ENCODE measurements around the gene AHCYL2.
A peak's percentile ranks its signal among the peaks of the same experiment; 100 is the strongest.
"Not testable (repeated sequence)": the region's sequence is repeated elsewhere in the genome, so short reads cannot be mapped to it uniquely, and the experiment has no call there.

AHCYL2 gene

DNA sequence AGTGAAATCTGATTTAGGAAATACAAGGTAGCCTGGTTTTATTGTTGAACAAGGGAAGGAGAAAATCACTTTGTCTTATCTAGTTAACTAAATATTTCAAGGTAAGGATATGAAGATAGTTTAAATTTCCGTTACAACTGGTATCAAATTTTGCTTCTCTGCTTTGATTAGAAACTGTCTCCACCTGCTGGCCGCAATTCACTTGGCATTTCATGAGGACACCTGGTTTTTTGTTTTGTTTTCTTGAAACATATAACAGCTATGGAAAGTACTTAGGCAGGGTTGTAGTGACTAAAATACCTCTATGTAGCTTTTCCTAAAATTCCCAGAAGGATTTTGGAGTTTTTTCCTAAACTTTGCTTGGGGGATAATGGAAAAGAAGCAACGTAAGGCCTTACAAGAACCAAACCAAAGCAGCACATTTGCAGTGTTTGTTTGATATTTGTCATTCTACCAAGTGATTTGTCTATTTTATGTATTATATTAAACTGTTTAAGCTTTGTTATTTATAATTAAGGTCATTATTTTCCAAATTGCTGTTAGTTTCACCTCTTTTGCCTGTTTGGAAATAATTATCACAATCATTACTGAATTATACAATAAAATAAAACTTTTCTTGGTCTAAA, 73.6 kb downstream of the AHCYL2 start:
- DNase-seq: peak in 3 of 4 experiments; percentile 2 to 55 (median 8)

DNA sequence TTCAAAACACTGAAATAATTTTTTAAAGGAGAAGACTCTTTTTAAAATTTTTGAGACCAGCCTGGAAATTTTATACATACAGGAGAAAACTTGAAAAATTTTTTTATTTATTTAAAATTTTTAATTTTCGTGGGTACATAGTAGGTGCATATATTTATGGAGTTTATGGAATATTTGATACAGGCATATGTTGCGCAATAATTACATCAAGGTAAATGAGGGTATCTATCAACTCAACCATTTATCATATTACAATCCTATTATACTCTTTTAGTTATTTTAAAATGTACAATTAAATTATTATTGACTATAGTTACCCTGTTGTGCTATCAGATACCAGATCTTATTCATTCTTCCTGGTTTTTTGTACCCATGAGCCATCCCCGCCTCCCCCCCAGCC, 75.1 kb downstream of the AHCYL2 start:
- no peak for DNase-seq

DNA sequence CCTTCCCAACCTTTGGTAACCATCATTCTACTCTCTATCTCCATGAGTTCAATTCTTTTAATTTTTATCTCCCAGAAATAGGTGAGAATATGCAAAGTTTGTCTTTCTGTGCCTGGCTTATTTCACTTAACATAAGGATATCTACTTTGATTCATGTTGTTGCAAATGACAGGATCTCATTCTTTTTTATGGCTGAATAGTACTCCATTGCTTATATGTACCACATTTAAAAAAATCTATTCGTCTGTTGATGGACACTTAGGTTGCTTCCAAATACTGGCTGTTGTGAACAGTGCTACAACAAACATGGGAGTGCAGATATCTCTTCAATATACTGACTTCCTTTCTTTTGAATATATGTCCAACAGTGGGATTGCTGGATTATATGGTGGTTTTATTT, 75.5 kb downstream of the AHCYL2 start:
- not testable (repeated sequence) for DNase-seq

DNA sequence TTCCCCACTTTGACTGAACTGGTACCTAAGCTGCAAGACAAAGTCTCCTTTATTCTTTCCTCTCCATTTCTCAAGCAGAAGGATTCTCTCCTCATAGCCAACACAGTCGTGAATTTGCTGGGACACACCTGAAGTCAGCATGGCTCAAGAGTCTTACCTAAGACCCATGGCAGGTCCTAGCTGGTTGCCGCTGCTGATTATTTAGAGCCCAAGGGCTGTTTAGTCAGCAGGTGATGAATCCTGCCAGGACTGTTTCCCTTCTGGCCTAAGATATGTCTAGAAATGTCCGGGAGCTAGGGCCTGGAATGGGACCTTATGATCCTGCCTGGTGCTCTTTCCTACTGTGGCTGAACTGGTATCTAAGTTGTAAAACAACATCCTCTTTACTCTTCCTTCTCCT, 82.8 kb downstream of the AHCYL2 start:
- DNase-seq: no peak

DNA sequence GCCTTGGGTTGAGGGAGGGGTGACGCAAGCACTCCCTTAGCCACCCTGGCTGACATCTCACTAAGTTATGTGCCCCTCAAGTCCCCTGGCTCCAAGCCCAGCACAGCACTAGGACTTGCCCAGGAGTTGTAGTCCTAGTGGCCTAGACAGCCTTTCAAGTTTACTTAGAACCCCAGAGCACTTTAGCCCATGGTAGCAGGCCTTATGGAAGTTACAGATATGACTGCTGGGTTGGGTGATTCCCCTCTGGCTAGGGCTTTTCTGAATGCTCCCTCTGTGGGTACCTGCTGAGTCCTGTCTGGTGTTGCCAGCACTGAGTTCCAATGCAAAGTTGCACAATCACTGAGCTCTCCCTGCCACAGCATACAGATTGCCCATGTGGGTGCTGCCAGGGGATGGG, 83.2 kb downstream of the AHCYL2 start:
- DNase-seq: no peak

DNA sequence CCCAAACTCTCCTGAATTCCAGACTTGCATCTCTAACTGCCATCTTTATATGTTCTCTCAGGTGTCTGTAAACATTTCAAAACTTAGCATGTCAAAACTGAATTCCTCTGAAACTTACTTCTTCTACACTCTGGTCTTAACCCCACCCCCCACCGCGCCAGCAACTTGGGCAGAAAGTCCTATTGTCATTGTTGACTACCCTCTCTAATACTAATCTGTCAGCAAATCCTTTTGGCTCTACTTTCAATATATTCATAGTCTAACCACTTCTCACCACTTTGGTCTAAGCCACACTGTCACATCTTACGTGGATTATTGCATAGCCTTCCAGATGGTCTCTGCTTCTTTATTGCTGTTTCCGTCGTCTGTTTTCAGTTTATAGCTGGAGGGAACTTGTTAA, 86.6 kb downstream of the AHCYL2 start:
- DNase-seq: no peak

DNA sequence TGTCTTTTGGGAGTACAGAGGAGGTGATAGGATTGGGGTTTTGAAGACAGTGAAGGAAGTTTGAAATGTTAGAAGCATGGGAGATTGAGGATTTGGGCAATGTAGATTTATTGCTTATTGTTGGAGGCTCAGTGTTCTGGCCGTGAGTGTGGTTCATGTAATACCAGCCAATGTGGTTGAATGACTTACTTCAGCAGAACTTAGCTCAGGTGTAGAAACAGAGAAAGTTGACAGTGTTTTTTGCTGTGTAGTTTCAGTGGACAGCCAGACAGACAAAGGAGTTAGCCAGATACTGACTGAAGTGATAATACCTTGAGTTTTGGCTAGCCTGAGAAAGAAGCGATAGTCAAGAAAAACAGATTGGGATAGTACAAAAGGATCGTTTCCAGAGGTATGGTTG, 88.5 kb downstream of the AHCYL2 start:
- DNase-seq: no peak

DNA sequence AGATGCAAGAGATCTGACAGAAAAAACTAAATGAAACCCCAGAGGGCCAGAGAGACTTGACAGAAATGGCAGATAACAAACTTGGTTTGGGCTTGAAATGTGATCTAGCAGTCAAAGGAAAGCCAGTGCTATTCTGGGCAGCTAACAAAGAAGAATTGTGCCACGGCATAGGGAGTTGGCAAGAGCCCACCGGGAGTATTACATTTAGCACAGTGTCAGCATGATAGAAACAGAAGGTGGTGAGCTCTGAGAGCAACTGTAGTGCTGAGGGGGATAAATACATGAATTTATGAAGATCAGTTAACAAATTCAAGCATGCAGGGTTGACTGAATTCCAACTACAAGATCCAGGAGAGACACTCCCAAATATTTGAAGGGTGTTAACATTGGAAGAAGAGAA, 91.1 kb downstream of the AHCYL2 start:
- DNase-seq: no peak

DNA sequence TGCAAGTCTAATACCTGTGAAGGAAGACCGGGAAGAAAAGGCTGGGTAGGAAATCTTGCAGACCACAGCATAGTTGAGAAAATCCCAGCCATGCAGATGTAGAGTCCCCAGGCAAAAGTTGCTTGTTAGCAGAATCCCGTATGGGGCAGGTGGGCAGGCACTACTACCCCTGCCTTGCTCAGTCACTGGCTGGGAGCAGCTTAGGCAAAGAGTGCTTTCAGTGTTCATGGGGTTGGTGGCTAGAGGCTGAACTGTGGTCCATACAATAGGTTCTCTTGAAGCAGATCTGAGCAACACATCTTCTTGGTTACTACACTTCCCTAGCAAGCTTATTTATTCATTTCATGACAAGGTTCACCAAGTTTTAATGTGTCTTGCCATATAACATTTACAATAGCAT, 92.6 kb downstream of the AHCYL2 start:
- DNase-seq: no peak

DNA sequence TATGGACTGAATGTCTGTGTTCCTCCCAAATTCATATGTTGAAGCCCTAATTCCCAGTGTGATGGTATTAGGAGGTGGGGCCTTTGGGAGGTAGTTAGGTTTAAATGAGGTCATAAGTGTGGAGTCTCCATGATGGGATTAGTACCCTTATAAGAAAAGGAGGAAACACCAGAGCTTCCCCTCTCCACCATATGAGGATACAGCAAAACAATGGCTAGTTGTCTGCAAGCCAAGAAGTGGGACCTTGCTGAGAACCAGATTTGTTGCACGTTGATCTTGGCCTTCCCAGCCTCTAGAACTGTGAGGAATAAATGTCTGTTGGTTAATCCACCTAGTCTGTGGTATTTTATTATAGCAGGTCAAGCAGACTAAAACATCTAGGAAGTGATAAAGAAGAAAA, 102.2 kb downstream of the AHCYL2 start:
- no peak for DNase-seq

DNA sequence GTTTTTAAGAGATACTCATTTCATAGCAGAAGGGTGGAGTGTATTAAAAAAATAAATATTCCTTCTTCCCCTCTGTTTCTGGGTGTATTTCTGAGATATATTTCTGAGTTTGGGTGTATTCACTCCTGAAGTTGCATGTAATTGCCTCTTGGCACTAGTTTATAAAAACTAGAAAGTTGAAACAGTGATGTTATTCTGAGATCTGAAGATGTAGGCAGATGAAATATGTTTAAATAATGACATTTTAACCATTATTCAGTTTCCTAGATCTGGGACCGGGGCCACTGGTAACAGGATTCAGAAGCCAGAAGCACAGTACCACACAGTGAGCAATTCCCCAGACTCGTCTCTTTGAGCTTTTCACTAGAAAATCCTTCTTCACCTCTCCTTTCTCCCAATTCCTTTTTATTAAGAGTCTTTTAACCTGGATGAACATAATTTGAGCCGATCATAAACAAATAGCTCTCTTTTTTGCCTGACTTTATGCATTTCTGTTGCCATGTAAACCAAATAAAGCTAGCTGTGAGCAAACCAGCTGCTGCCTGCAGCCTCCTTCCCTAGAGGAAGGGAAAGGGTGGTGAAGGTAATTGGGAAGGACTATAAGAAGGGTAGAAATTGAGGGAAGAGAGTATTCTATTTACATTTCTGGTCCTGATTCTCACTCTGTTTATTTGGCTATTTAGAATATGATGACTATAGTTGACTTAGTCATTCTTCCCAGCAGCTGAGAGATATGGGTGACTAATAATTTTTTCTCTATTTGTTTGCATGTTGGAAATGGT, 107.6 kb downstream of the AHCYL2 start:
- DNase-seq: no peak

DNA sequence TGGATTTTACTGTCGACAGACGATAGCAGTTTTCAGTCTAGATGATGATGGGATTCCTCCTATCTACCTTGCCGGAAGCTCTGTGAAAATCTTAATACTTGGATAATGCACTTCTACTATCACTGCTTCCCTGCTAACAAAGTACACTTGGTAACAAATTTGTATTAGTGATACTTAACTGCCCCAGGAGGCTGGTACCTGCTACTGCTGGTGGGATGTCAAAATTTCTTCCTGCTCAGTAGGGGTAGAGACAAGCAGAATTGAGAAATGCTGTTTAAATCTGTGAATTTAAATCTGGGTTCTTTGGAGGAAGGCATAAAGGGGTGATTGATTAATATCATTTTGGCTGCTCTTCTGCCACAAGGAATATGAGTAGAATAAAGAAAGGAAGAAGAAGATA, 109.6 kb downstream of the AHCYL2 start:
- DNase-seq: no peak

DNA sequence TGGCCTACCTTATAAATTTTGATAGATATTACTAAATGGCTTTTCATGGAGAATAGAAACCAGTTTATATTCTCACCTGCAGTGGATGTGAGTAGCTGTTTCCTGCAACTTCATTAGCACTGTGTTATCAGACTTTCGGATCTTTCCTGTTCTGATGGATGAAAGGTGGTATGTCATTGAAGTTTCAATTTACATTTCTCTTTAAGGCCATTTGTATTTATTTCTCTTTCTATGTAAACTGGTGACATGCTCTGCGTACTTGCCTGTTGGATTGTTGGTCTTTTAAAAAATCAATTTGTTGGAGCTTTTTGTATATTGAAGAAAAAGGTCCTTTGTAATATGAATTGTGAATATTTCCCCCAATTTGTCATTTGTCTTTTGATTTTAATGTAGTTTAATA, 113.6 kb downstream of the AHCYL2 start:
- DNase-seq: no peak

DNA sequence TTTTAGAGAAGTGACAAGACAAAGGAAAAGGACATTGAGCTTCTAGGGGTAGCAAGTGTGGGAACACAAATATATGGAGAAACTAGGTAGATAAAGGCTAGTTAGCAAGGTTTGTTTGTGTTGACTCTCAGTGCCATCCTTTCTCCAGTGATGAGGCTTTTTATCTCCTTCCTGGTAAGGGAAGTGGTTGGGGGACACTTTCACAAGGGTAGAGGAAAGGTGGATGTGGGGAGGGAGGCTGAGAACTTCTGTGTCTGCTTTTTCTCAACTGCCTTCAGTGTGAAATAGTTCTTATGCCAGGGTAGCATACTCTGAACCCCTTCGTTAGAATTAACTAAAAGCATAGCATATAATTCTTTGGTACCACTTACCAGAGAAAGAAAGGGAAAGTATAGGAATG, 116.4 kb downstream of the AHCYL2 start:
- DNase-seq: no peak

DNA sequence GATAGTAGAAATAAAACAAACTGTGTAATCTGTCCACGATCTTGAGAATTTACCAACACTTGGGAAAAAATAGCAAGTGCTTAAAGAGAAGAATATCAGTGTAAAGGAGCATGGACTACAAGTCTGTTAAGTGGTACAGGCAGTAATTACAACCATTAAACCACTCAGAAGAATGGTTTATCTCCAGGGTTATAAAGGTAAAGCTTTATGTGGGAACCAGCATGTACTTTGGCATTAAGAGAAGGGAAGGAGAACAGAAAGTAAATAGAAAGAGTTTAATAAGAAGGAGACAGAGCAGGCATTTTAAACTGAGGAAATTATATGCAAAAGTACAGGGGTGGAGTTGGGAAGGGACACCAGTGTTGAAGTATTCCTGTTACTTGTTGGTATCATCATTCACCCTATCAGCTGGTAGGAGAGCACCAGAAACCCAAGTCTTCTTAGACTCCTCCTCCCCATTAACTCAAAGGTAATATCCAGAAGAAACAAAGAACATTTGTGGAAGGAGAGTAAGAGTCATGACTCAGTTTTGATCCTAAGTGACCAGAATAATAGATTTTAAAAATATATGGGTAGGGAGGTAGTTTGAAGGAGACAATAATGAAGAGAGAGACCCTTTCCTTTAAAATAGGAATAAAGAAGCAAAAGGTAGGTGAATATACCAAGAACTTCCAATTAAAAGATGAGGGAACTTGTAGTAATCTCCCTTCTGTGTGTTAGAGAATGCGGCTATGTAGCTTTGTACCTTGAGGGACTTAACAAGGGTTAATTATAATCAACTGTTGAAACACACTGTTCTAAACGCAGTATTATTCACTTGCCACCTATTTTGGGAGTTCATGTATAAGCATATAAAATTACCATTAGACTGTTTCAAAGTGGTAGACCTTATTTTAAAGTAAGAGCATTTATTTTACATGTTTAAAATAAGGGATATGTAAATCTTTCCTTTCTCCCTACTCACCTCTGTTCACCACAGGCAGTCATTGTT, 117.3 kb downstream of the AHCYL2 start:
- no peak for DNase-seq

DNA sequence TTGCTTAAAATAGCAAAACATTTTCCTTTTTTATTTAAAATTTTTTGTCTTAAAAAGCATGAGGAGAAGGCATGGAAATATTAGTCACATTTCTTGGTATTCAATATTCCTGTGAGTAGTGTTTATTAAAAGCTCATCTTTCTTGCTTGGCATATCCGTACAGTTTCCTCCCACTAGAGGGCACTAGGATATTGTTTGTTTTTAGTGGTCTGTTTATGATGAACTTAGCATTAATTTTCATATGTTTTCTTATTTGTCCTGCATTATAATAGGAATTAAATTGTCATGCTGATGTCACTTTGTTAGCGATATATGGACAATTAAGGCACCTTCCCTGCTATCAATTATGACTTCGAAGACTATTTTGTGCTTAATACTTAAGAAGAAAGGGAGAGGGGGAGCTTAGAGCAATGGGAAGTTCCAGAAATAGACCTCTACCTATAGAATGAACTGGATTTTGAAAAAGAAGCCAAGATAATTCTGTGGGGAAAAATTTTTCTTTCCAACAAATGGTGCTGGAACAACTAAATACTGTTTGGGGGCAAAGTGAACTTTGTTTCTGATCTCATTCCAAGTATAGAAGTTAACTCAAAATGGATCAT, 118.4 kb downstream of the AHCYL2 start:
- no peak for DNase-seq

DNA sequence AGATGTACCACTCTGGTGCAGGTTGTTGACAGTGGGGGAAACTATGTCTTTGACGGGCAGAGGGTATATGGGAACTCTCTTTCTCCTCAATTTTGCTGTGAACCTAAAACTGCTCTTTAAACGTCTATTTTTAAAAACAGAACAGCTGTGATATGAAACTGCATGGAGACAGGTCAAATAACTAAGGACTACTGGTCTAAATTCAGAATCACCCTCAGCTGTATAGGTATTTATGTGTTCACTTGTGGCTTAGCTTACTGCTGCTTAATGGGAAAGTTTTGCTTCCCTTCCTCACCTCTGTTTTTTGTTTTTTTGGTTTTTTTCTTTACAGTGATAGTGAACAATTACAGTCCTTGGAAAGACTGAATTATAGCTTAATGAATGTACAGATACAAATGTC, 122.5 kb downstream of the AHCYL2 start:
- no peak for DNase-seq

DNA sequence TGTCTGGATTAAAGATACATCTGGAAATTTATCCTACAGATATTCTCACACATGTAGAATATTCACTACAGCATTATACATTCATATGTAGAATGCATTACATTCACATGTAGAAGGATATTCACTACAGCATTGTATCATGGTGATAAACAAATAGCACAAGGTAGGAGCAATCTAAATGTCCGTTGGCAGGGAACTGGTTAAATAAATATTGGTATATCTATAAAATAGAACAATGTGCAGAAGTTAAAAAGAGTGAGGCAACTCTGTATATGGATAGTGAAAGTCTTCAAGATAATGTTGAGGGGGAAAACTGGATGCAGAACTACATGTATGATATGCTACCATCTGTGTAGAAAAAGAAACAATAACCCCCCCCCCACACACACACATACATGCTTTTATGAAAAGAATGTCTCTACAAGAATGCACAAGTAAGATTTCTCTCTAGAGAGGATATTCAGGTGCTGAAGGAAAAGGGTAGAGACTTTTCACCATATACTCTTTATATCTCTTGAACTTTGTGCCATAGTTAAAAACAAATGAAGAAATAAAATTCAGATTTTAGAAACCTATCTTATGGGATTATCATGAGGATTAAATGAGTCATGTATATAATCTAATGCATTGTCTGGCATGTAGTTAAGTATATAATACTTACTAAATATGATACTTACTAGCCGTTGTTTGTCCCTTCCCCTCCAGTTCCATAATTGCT, 123.4 kb downstream of the AHCYL2 start:
- no peak for DNase-seq

DNA sequence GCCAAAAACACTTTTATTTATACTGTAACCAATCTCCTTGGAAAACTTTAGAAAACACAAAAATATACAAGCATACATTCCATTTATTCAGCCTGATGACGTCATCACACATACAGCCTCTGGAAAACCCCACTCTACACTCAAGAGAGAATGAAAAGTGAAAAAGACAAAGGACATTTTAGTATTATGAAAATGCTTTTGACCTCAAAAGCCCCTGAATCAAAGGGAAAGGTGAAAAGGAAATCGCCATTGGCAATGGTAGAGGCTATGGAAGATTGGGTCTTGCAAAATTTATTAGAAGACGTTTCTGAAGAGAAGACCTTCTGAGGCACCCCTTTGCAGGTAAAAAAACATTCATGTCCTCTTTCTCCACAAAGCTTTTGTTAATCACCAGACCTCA, 126.5 kb downstream of the AHCYL2 start:
- no peak for DNase-seq

DNA sequence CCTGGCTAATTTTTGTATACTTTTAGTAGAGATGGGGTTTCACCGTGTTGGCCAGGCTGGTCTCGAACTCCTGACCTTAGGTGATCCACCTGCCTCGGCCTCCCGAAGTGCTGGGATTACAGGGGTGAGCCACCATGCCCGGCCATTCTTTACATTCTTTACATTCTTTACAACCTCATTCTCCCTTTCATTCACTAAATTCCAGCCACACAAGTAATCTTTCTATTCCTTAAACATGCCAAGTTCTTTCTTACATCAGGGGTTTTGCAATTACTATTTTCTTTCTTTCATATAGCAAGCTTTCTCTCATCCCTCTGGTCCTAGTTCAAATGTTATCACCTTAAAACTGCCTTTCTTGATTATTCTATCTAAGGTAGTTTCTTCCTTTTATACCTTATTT, 128.3 kb downstream of the AHCYL2 start:
- DNase-seq: not testable (repeated sequence)

DNA sequence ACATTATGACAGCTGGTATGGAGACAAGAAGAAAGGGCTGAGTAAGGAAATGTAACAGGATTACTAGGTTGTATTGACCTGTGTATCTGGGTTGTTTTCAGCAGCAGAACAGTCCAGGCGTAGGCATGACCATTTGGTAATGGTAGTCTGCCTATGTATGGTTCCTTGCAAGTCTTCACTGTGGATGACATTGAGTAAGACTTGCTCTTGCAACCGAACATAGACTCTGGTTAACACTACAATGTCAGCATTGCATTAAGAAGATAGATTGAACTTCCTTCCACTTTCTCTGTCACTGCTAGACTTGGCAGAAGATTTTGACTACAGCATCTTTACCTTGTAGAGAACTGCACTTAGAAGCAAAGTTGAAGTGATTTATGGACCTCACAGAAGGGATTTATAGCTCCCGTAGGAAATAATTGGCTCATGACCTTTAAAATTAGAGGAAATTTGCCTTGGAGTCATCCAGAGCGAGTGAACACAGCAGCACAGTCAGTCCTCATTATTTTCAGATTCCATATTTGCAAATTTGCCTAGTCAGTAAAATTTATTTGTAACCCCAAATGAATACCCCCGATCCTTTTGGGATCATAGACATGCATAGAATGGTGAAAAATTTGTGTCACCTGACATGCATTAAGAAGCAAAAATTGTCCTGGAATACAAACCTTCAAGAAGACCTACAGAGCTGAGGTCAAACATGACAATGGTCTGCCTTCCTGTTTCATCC, 129.8 kb downstream of the AHCYL2 start:
- no peak for DNase-seq

DNA sequence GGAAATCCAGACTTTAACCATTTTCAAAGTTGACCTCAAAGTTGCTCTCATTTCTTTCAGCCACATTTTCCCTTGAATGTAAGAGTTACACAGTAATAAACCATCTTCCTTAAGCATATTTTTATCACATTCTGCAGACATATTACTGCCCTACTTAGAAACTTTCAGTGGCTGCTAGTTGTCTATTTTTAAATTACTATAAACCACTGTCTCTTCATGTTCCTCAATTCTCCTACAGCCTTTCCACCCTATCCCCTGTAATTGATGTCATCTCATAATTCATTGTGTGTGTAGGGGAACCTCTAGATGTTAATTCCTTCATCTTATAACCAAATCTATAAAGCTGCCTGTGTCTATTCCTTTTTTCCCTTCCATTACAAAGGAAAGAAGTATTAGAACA, 131.3 kb downstream of the AHCYL2 start:
- DNase-seq: no peak
